ENCODE data around the gene HEXIM1.

The HEXIM1 gene

DNA sequence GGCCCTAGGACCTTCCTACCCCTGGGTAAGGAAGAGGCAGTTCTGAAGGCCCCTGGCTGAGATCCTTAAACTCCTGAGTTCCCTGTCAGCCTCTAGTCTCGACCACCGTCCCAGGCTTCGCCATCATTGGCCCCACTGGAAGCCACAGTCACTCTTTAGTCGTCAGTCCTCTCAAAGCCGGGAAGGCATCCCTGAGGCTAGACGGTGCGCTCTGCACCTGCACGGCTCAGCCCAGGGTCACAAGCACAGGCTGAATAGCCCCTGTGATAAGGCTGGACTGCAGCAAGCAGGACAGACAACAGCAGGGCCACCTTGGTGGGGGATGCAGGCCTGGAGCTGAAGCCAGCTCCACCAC, 3.3 kb upstream of the HEXIM1 start:
- no peak overlapping the region for H3K27ac ChIP-seq
- TF ChIP-seq, protein P1, sequence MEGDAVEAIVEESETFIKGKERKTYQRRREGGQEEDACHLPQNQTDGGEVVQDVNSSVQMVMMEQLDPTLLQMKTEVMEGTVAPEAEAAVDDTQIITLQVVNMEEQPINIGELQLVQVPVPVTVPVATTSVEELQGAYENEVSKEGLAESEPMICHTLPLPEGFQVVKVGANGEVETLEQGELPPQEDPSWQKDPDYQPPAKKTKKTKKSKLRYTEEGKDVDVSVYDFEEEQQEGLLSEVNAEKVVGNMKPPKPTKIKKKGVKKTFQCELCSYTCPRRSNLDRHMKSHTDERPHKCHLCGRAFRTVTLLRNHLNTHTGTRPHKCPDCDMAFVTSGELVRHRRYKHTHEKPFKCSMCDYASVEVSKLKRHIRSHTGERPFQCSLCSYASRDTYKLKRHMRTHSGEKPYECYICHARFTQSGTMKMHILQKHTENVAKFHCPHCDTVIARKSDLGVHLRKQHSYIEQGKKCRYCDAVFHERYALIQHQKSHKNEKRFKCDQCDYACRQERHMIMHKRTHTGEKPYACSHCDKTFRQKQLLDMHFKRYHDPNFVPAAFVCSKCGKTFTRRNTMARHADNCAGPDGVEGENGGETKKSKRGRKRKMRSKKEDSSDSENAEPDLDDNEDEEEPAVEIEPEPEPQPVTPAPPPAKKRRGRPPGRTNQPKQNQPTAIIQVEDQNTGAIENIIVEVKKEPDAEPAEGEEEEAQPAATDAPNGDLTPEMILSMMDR (IDR thresholded peaks at IDR 0.05): no peak
- TF ChIP-seq ZFX (IDR thresholded peaks at IDR 0.05; ENCODE audit: borderline replicate concordance): no peak

- TF ChIP-seq, protein P1 (IDR thresholded peaks at IDR 0.05): no peak
- no peak for TF ChIP-seq ZFX (IDR thresholded peaks at IDR 0.05; ENCODE audit: borderline replicate concordance)
- H3K27ac ChIP-seq: peak overlapping the region; percentile 99
Measured at GRCh38 chr17:45146166-45146565, 2.1 kb upstream of the HEXIM1 start.

DNA sequence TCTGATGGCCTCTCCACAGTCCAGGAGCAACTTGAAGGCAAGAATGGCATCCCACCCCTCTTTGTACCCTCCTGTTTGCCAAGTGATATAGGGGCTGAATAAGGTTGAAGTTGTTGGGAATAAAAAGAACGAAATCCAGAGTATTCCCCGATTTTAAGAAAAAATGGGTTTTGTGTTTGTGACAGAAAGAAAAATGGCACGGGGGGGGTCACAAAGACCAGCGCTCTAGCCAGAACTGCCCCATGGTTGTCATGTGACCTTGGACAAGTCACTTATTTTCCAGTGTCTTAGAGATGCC, 1.7 kb upstream of the HEXIM1 start:
- peak overlapping the region; percentile 99 for H3K27ac ChIP-seq
- TF ChIP-seq, protein P1 (IDR thresholded peaks at IDR 0.05): no peak
- no peak for TF ChIP-seq ZFX (IDR thresholded peaks at IDR 0.05; ENCODE audit: borderline replicate concordance)

GRCh38 chr17:45146890-45147580, 1.2 kb upstream of the HEXIM1 start:
- peak overlapping the region; percentile 99 for H3K27ac ChIP-seq
- TF ChIP-seq ZFX (IDR thresholded peaks at IDR 0.05; ENCODE audit: borderline replicate concordance): no peak
- TF ChIP-seq, protein P1 (IDR thresholded peaks at IDR 0.05): no peak

DNA sequence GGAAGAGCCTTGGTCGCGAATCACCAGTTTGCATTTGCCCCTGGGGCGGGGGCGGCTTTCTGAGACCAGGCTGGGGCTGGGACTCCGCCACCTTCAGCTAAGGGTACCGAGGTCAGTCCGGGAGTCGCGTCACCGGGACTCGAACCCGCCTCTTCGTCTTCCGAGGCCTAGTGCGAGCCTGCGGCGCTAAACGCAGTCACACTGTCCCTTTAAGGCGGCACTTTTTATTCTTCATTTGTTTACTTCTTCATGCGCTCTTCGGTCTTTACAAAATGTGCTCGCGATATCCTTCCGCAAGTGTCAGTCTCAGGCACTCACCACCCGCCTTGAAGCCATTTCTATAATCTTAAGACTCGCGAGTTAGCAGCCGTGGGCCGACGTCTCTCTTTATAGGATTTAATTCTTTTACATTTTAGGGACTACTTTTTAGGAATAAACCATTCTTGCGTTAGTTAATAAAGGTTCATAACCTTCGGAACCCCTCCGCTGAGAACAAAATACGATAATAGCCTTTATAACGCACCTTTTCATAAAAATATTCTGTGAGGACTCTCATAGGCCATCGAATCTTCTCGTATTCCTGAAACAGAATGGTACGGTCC, 593 bp upstream of the HEXIM1 start:
- H3K27ac ChIP-seq: peak overlapping the region; percentile 99
- TF ChIP-seq, protein P1 (IDR thresholded peaks at IDR 0.05): no peak
- no peak for TF ChIP-seq ZFX (IDR thresholded peaks at IDR 0.05; ENCODE audit: borderline replicate concordance)

- no peak for TF ChIP-seq ZFX (IDR thresholded peaks at IDR 0.05; ENCODE audit: borderline replicate concordance)
- TF ChIP-seq, protein P1 (IDR thresholded peaks at IDR 0.05): peak; percentile 86
- peak overlapping the region; percentile 99 for H3K27ac ChIP-seq
Measured at GRCh38 chr17:45149037-45149668, 878 bp downstream of the HEXIM1 start.

Data from 22Rv1 (cell line).